SK-N-SH (cell line): ENCODE results near the gene TRIM38. TPM values are rescaled to one million over a fixed set of nuclear protein-coding genes. Genes with fewer than 3 reads are reported as not detected.

Experiments
- CTCF ChIA-PET: fragments of 300-600, 350-600 bp; formaldehyde crosslinking; extraction: SDS; loops from one replicate; lab custom pipeline; 2021; lab: Yijun Ruan, JAX
- POLR2A ChIA-PET: fragments of 350-600 bp; sonication (Branson Sonifier 250); formaldehyde crosslinking; extraction: SDS; loops from one replicate; lab custom pipeline; 2020; ENCODE audit warnings: antibody characterized with exemption, inconsistent platforms; lab: Yijun Ruan, JAX
- DNase-seq: peaks from one replicate; pipeline ENCODE4 v3.0.0; 2012
- H2AFZ ChIP-seq: fragments of 200-600 bp; sonication (generic); 2 replicates; pipeline ENCODE4 v1.8.1; 2016; ENCODE audit warnings: antibody characterized with exemption, mild to moderate bottlenecking, low read depth
- H3F3A ChIP-seq: fragments of 200-600 bp; sonication (generic); replicated peaks from 2 replicates; pipeline ENCODE3; 2016; ENCODE audit warnings: antibody characterized with exemption, mild to moderate bottlenecking; ENCODE audit not compliant: insufficient read depth
- H3K27ac ChIP-seq, 2 experiments: fragments of 200-500 bp in 1 of 2; fragments of 200-600 bp in 1 of 2; sonication (Bioruptor generic) in 1 of 2; sonication (generic), shearing (Covaris generic) in 1 of 2; 2 replicates each; pipeline versions ENCODE4 v1.5.1 to v1.6.1; 2014 to 2016; ENCODE audit warnings: low read depth in 2 of 2, inconsistent platforms in 1 of 2, low read length in 1 of 2, mild to moderate bottlenecking in 1 of 2, mixed read lengths in 1 of 2
- H3K27me3 ChIP-seq: fragments of 200-600 bp; sonication (generic), shearing (Covaris generic); 2 replicates; pipeline ENCODE4 v1.6.1; 2016; ENCODE audit warnings: mixed run types; ENCODE audit not compliant: insufficient read depth
- H3K36me3 ChIP-seq, 2 experiments: fragments of 200-500 bp in 1 of 2; fragments of 200-600 bp in 1 of 2; sonication (Bioruptor generic) in 1 of 2; sonication (generic) in 1 of 2; replicated peaks in 1 of 2; 2 replicates each; pipeline versions ENCODE3 to v1.5.1; 2014 to 2016; ENCODE audit warnings: low read length in 1 of 2, mild to moderate bottlenecking in 1 of 2; ENCODE audit not compliant: insufficient read depth in 2 of 2, control insufficient read depth in 1 of 2
- H3K4me1 ChIP-seq, 2 experiments: fragments of 200-500 bp in 1 of 2; fragments of 200-600 bp in 1 of 2; sonication (Bioruptor generic) in 1 of 2; sonication (generic), shearing (Covaris generic) in 1 of 2; 2 replicates each; pipeline versions ENCODE4 v1.5.1 to v1.6.1; 2014 to 2016; ENCODE audit warnings: low read depth in 1 of 2, low read length in 1 of 2, mixed run types in 1 of 2; ENCODE audit not compliant: insufficient read depth in 2 of 2, control insufficient read depth in 1 of 2
- H3K4me2 ChIP-seq: fragments of 200-600 bp; sonication (generic), shearing (Covaris generic); 2 replicates; pipeline ENCODE4 v1.6.1; 2017; ENCODE audit warnings: mixed run types
- H3K4me3 ChIP-seq, 2 experiments: fragments of 200-500 bp in 1 of 2; fragments of 200-600 bp in 1 of 2; sonication (Bioruptor generic) in 1 of 2; sonication (generic), shearing (Covaris generic) in 1 of 2; 2 replicates each; pipeline versions ENCODE4 v1.5.1 to v1.8.1; 2014 to 2016; ENCODE audit warnings: low read depth in 2 of 2, inconsistent platforms in 1 of 2, low read length in 1 of 2, mild to moderate bottlenecking in 1 of 2, mixed read lengths in 1 of 2, moderate library complexity in 1 of 2
- H3K79me2 ChIP-seq: fragments of 200-600 bp; sonication (generic); 2 replicates; pipeline ENCODE4 v1.8.1; 2017; ENCODE audit warnings: mild to moderate bottlenecking; ENCODE audit not compliant: insufficient read depth
- H3K9ac ChIP-seq: fragments of 200-600 bp; sonication (generic); 2 replicates; pipeline ENCODE4 v1.6.1; 2017; ENCODE audit warnings: mixed run types
- H3K9me2 ChIP-seq: fragments of 200-600 bp; sonication (generic); 2 replicates; pipeline ENCODE4 v1.6.1; 2017; ENCODE audit warnings: mixed run types
- H3K9me3 ChIP-seq: fragments of 200-600 bp; sonication (generic); 2 replicates; pipeline ENCODE4 v1.6.1; 2017; ENCODE audit warnings: mixed run types, mild to moderate bottlenecking, moderate library complexity
- H4K20me1 ChIP-seq: fragments of 200-600 bp; sonication (generic); 2 replicates; pipeline ENCODE4 v1.6.1; 2017; ENCODE audit warnings: mild to moderate bottlenecking, mixed run types; ENCODE audit not compliant: insufficient read depth
- EZH2phosphoT487 ChIP-seq: fragments of 200-600 bp; sonication (generic); IDR thresholded peaks from 2 replicates; pipeline ENCODE4 v1.6.1; 2017; ENCODE audit warnings: low read depth, mixed run types, mild to moderate bottlenecking, antibody characterized with exemption, moderate library complexity, borderline replicate concordance
- FOSL2 ChIP-seq: IDR thresholded peaks from 2 replicates; pipeline ENCODE4 v1.4.0; 2012; ENCODE audit warnings: low read depth, mild to moderate bottlenecking, moderate library complexity, borderline replicate concordance
- FOXJ3 ChIP-seq: sonication (generic); formaldehyde crosslinking; IDR thresholded peaks from 2 replicates; pipeline ENCODE4 v1.5.1; 2020; ENCODE audit warnings: mild to moderate bottlenecking, missing genetic modification reagents
- FOXM1 ChIP-seq: IDR thresholded peaks from 2 replicates; pipeline ENCODE4 v1.4.0; 2012; ENCODE audit warnings: low read depth, mild to moderate bottlenecking
- GABPA ChIP-seq: IDR thresholded peaks from 2 replicates; pipeline ENCODE4 v1.4.0; 2012; ENCODE audit warnings: low read depth, mild to moderate bottlenecking
- JUND ChIP-seq: IDR thresholded peaks from 2 replicates; pipeline ENCODE4 v1.4.0; 2012
- MEF2A ChIP-seq: IDR thresholded peaks from 2 replicates; pipeline ENCODE4 v1.4.0; 2012; ENCODE audit warnings: low read depth, borderline replicate concordance
- NFIC ChIP-seq: IDR thresholded peaks from 2 replicates; pipeline ENCODE4 v1.4.0; 2012; ENCODE audit warnings: borderline replicate concordance
- NRF1 ChIP-seq: IDR thresholded peaks from 2 replicates; pipeline ENCODE4 v1.6.1; 2012; ENCODE audit warnings: low read depth, mild to moderate bottlenecking, low read length
- POLR2AphosphoS5 ChIP-seq: IDR thresholded peaks from 2 replicates; pipeline ENCODE4 v1.6.1; 2012; ENCODE audit warnings: low read depth, low read length
- REST ChIP-seq: IDR thresholded peaks from 2 replicates; pipeline ENCODE4 v1.6.1; 2012; ENCODE audit warnings: mild to moderate bottlenecking, low read depth, low read length, moderate library complexity
- RFX5 ChIP-seq: IDR thresholded peaks from 2 replicates; pipeline ENCODE4 v1.6.1; 2012; ENCODE audit warnings: mild to moderate bottlenecking, improper control_type of control experiment, low read length
- SIN3A ChIP-seq: IDR thresholded peaks from 2 replicates; pipeline ENCODE4 v1.6.1; 2012; ENCODE audit warnings: low read depth, mild to moderate bottlenecking, low read length, moderate library complexity, borderline replicate concordance
- SMC3 ChIP-seq: IDR thresholded peaks from 2 replicates; pipeline ENCODE4 v1.6.1; 2012; ENCODE audit warnings: low read depth, low read length, improper control_type of control experiment
- TCF12 ChIP-seq: IDR thresholded peaks from 2 replicates; pipeline ENCODE4 v1.4.0; 2012
- TEAD4 ChIP-seq: IDR thresholded peaks from 2 replicates; pipeline ENCODE4 v1.4.0; 2012; ENCODE audit warnings: mild to moderate bottlenecking, borderline replicate concordance; ENCODE audit not compliant: insufficient read depth
- USF2 ChIP-seq: fragments of 150-350 bp; IDR thresholded peaks from 2 replicates; pipeline ENCODE4 v1.6.1; 2017; ENCODE audit warnings: antibody characterized with exemption, low read length, low read depth, borderline replicate concordance
- YY1 ChIP-seq: IDR thresholded peaks from 2 replicates; pipeline ENCODE4 v1.4.0; 2012; ENCODE audit warnings: low read depth, mild to moderate bottlenecking
- ZBTB33 ChIP-seq: IDR thresholded peaks from 2 replicates; pipeline ENCODE4 v1.4.0; 2012; ENCODE audit warnings: low read depth, borderline replicate concordance
- WGBS: methylation state at CpG from one replicate; pipeline ENCODE4 v1.1.6; 2017; ENCODE audit warnings: low lambda C conversion rate; 5-methylcytosine and 5-hydroxymethylcytosine counted together
- polyA plus RNA-seq, 3 experiments: library from polyadenylated mRNA; depleted of rRNA; stranded (reverse); fragments of >200 nt; gene quantifications; 2 replicates each; pipeline ENCODE4 v1.2.3, GENCODE V29; 2012

The TRIM38 gene
- polyA plus RNA-seq, 1 of the 3 experiments (the other 2 are of a cell fraction), result 0.62 TPM

- H3K27ac ChIP-seq, result peak overlapping the region; percentile 93 to 99
- ChIA-PET CTCF (interaction anchor here (0.8 to 3.7 kb wide), 3 partner anchors 17 to 27 kb away, joined by 4 to 28 read pairs (median 10); no protein-coding TSS in a partner anchor), POLR2A (interaction anchor here (0.6 to 5.0 kb wide), 34 partner anchors 10 to 1873 kb away, joined by 3 to 114 read pairs (median 8); a partner anchor contains a TSS)
- H3K4me1 ChIP-seq, result peaks cover 0 to 15% of the 10 kb centered on the region in 2 experiments; a peak in 2 of 4 replicates
- WGBS, result 5% methylated on average over 5 of the region's 5 CpGs
- no peaks in the 10 kb centered on the region for H4K20me1 ChIP-seq
- H3K9me2 ChIP-seq, result no peaks in the 10 kb centered on the region
- H2AFZ ChIP-seq, result peak overlapping the region; percentile 88
- H3K36me3 ChIP-seq, result no peaks in the 10 kb centered on the region
- no peaks in the 10 kb centered on the region for H3K79me2 ChIP-seq
- peak overlapping the region; percentile 78 to 84 for H3K4me3 ChIP-seq
- no peaks in the 10 kb centered on the region for H3K9me3 ChIP-seq
- no peak for DNase-seq
- TF ChIP-seq MEF2A, result no peak
- TF ChIP-seq FOSL2, result no peak
- no peak for TF ChIP-seq FOXM1
- TF ChIP-seq YY1, result no peak
- TF ChIP-seq RFX5, result no peak
- TF ChIP-seq SMC3, result no peak
- no peak; the same call in 1 of the 2 replicates for TF ChIP-seq TCF12
- TF ChIP-seq NFIC, result no peak
- no peak for TF ChIP-seq NRF1
- TF ChIP-seq REST, result no peak
- no peak for TF ChIP-seq FOXJ3
- no peak for TF ChIP-seq USF2
- H3K4me2 ChIP-seq, result peak overlapping the region; percentile 96
- peaks cover 28% of the 10 kb centered on the region for H3F3A ChIP-seq
- H3K9ac ChIP-seq, result peak overlapping the region; percentile 90; the same call in 1 of the 2 replicates
- H3K27me3 ChIP-seq, result no peaks in the 10 kb centered on the region
Measured at GRCh38 chr6:26019967-26020328, 57.3 kb downstream of the TRIM38 start.

GRCh38 chr6:26020329-26021000, 57.9 kb downstream of the TRIM38 start:
- Histone ChIP-seq H3K9ac (peak overlapping the region; percentile 90), H3K9me2 (no peaks in the 10 kb centered on the region), H3K79me2 (no peaks in the 10 kb centered on the region), H3K27me3 (no peaks in the 10 kb centered on the region), H3K4me2 (peak overlapping the region; percentile 96), H3K36me3 (no peaks in the 10 kb centered on the region), H3K27ac (peak overlapping the region; percentile 93 to 99), H3K4me1 (peaks cover 0 to 19% of the 10 kb centered on the region in 2 experiments; a peak in 2 of 4 replicates), H3F3A (peaks cover 31% of the 10 kb centered on the region), H2AFZ (peak overlapping the region; percentile 88), H3K9me3 (no peaks in the 10 kb centered on the region), H3K4me3 (peak overlapping the region; percentile 78 to 84), H4K20me1 (no peaks in the 10 kb centered on the region)
- POLR2A ChIA-PET, result interaction anchor here (0.6 to 5.0 kb wide), 44 partner anchors 11 to 1872 kb away, joined by 3 to 114 read pairs (median 7); a partner anchor contains a TSS
- CTCF ChIA-PET, result interaction anchor here (0.8 to 3.7 kb wide), 5 partner anchors 11 to 28 kb away, joined by 4 to 28 read pairs (median 4); a partner anchor contains a TSS
- WGBS, result under 1% methylated on average over 38 of the region's 45 CpGs
- peak; percentile 87 for DNase-seq
- no peak for TF ChIP-seq MEF2A
- TF ChIP-seq EZH2phosphoT487, result no peak
- TF ChIP-seq NRF1, result no peak
- no peak; the same call in 1 of the 2 replicates for TF ChIP-seq GABPA
- no peak for TF ChIP-seq TEAD4
- no peak for TF ChIP-seq YY1
- TF ChIP-seq JUND, result no peak
- TF ChIP-seq RFX5, result peak; percentile 91
- TF ChIP-seq POLR2AphosphoS5, result peak; percentile 100
- TF ChIP-seq TCF12, result no peak; the same call in 1 of the 2 replicates
- peak; percentile 92 for TF ChIP-seq ZBTB33
- peak; percentile 94 for TF ChIP-seq SIN3A
- no peak for TF ChIP-seq FOXJ3
